Suprapubic skin (tissue), 3 donors: ENCODE data around the gene ADI1.

ENCODE experiments used
- CTCF ChIP-seq, 2 donors: fragments of 200-600 bp in 1 of 2; fragments of 450-650 bp in 1 of 2; sonication (generic) in 1 of 2; IDR thresholded peaks; one replicate each; pipeline ENCODE4 v1.5.1; 2016 to 2019; ENCODE audit warnings: antibody characterized with exemption in 2 of 2, mild to moderate bottlenecking in 1 of 2, moderate library complexity in 1 of 2
- POLR2A ChIP-seq, 2 donors: fragments of 450-650 bp; IDR thresholded peaks; one replicate each; pipeline ENCODE4 v1.6.1; 2017; ENCODE audit warnings: antibody characterized with exemption in 2 of 2, mild to moderate bottlenecking in 2 of 2, moderate library complexity in 2 of 2

DNA sequence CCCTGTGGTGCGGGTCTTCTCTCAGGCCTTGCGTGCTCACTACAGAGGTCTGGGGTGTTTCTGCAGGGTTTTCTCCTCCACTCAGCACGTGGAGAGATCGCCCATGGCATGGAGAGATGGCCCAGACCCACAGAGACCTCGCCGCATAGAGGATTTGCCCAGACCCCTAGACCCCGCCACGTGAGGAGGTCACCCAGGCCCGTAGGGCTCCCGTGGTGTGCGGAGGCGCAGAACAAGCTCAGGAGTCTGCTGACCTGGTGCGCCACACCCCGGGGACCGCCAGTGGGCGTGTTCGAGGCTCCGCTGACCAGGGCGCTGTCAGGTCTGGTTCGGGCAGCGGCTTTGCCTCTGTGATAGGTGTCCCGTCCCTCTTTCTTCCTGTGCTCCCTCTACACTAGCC is 64.5 kb downstream of the ADI1 start:
- TF ChIP-seq POLR2A (IDR thresholded peaks at IDR 0.05) (no peak), CTCF (IDR thresholded peaks at IDR 0.05) (no peak)
